ENCODE results near the gene CHRNA7. TPM values are rescaled to one million over a fixed set of nuclear protein-coding genes. Genes with fewer than 3 reads are reported as not detected.

The CHRNA7 gene
- total and polyA plus RNA-seq, 8 donors = 0.76 to 9.2 (median 4.0) TPM

DNA sequence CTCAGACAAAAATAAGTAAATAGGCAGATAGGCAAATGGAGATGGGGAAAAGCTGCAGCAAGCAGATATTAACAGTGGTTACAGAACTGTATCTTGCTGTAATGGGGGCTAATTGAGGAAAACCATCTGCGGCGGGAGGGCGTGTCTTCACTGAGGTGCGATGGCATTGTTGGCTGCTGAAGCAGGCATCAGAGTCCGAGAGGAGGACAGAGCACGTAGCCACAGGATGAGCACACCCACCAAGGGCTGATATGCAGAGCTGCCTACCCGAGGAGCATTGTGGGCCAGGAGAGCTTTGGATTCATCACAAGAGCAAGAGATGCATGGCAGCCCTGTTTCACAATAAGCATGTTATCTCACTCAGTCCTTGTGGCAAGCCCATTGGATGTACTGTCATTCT, 30.4 kb downstream of the CHRNA7 start:
- no peak overlapping the region for H3K4me3 ChIP-seq
- ATAC-seq (no peak), FAIRE-seq (no peak), DNase-seq (no peak)
- H3K36me3 ChIP-seq = no peaks in the 10 kb centered on the region
- H3K4me1 ChIP-seq = no peaks in the 10 kb centered on the region
- intact Hi-C loops (cut with DNase I) = no loop called here
- WGBS, 2 donors = 93 to 96% methylated on average over 7 of the region's 7 CpGs
- H3K27ac ChIP-seq = no peak overlapping the region
- TF ChIP-seq, protein P1, sequence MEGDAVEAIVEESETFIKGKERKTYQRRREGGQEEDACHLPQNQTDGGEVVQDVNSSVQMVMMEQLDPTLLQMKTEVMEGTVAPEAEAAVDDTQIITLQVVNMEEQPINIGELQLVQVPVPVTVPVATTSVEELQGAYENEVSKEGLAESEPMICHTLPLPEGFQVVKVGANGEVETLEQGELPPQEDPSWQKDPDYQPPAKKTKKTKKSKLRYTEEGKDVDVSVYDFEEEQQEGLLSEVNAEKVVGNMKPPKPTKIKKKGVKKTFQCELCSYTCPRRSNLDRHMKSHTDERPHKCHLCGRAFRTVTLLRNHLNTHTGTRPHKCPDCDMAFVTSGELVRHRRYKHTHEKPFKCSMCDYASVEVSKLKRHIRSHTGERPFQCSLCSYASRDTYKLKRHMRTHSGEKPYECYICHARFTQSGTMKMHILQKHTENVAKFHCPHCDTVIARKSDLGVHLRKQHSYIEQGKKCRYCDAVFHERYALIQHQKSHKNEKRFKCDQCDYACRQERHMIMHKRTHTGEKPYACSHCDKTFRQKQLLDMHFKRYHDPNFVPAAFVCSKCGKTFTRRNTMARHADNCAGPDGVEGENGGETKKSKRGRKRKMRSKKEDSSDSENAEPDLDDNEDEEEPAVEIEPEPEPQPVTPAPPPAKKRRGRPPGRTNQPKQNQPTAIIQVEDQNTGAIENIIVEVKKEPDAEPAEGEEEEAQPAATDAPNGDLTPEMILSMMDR (IDR thresholded peaks at IDR 0.05) = no peak
- H3K9me3 ChIP-seq = no peaks in the 10 kb centered on the region
- H3K27me3 ChIP-seq = no peaks in the 10 kb centered on the region

DNA sequence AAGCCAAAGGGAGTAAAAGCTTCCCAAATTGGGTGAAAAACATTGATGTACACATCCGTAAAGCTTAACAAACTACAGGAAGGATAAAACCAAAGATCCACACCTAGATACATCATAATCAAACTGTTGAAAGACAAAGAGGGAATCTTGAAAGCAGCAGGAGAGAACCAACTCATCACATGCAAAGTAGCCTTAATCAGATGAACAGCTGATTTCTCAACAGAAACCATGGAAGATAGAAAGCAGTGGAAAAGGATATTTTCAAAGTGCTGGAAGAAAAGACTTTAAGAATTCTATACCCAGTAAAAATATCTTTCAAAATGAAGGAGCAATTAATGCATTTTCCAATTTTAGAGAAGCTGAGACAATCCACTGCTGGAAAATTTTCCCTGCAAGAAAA, 36.8 kb downstream of the CHRNA7 start:
- TF ChIP-seq, protein P1 (IDR thresholded peaks at IDR 0.05) = no peak
- intact Hi-C loops (cut with DNase I) = no loop called here
- Histone ChIP-seq H3K27ac (no peak overlapping the region), H3K9me3 (no peaks in the 10 kb centered on the region), H3K27me3 (no peaks in the 10 kb centered on the region), H3K4me3 (no peak overlapping the region), H3K4me1 (no peaks in the 10 kb centered on the region), H3K36me3 (no peaks in the 10 kb centered on the region)
- DNase-seq (no peak), FAIRE-seq (no peak), ATAC-seq (no peak)
- 97 to 100% methylated on average over 1 of the region's 1 CpG for WGBS, 2 donors

DNA sequence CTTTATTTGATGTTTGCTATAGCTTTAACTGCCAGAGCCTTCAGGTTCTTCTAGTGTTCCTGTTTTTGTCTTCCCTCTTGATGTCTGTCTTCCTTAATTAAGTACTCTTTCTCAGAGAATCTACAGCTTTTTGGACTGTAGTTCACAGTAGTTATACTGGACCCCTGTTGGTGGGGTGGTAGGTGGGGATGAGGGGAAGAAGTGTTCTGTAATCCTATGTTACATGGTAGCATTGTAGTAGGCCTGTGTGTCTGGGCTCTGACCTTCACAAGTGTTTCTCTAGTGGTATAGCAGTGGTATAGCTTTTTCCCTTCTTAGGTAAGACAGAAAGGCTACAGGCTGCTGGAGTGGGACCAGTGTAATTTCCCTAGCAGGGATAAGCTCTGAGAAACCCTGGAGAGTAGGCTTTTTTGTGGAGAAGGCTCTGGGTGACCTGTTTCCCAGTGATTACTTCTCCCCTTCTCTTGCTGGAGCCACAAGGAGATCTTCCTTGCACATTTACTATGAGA, 59.6 kb downstream of the CHRNA7 start:
- TF ChIP-seq, protein P1 (IDR thresholded peaks at IDR 0.05) = no peak
- no peaks in the 10 kb centered on the region for H3K36me3 ChIP-seq
- intact Hi-C loops (cut with DNase I) = no loop called here
- ATAC-seq (no peak), DNase-seq (no peak), FAIRE-seq (no peak)
- no peaks in the 10 kb centered on the region for H3K27me3 ChIP-seq
- no peak overlapping the region for H3K27ac ChIP-seq
- H3K4me1 ChIP-seq = no peaks in the 10 kb centered on the region
- no peak overlapping the region for H3K4me3 ChIP-seq
- no peaks in the 10 kb centered on the region for H3K9me3 ChIP-seq

DNA sequence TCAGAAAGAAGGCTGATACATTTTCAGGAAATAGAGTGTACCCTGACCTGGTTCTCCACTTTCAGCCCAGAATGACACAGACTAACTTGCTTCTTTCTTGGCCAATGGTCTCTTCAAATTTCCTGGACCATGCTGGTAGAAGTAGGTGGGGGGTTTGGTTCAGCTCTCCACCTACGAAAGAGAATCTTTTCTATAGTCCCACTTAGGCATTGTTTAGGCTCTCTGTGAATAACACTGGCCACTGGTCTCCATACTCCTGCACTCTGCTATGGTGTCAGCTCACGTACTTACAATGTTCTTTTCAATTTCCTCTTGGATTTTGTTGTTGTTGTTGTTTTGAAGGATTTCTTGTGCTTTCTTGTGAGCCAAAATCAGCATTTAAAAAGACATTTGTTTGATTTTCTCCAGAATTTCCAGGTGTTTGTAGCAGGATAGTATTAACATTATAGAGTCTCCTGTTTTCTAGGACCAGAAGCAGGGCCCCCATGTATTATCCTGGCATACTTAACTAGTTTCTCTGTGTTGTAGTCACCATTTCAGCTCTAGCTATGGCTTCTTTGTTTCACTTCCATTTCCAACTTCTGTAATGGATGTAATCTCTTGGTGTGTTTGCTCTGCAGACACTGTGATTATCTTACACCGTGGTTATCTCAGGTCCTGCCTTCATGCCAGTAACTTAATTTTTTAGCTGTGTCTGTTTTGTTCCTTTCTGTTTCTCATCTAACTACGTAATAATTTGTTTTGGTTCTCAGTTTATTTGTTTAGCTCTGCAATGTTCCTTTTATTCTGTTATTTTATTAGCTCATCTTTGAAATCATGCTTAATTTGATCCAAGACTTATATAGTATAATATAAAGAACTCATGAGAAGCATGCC, 61.4 kb downstream of the CHRNA7 start:
- Histone ChIP-seq H3K27ac (no peak overlapping the region), H3K4me3 (no peak overlapping the region), H3K4me1 (no peaks in the 10 kb centered on the region), H3K27me3 (no peaks in the 10 kb centered on the region), H3K36me3 (no peaks in the 10 kb centered on the region), H3K9me3 (no peaks in the 10 kb centered on the region)
- TF ChIP-seq, protein P1 (IDR thresholded peaks at IDR 0.05) = no peak
- DNase-seq (no peak), ATAC-seq (no peak), FAIRE-seq (no peak)
- WGBS, 2 donors = 54 to 61% methylated on average over 4 of the region's 4 CpGs
- intact Hi-C loops (cut with DNase I) = no loop called here

DNA sequence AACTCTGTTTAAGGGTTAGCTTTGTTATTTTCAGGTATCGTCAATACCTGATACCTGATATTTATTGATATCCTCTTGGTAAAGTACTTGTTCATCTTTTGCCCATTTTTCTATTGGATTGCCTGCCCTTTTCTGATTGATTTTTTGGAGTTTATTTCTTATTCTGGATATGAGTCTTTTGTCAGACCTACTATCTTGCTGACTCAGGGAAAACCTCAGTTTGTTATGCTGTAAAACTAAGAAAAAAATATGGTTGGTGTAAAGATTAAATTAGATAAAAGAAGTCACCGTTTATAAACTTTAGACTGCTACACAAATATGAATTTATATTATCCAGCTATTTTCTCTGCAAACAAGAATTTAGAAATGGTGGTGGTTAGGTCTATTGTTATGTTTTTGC, 65.9 kb downstream of the CHRNA7 start:
- Histone ChIP-seq H3K4me1 (peaks cover 0 to 3% (median 0%) of the 10 kb centered on the region in 3 donors), H3K4me3 (no peak overlapping the region), H3K27me3 (no peaks in the 10 kb centered on the region), H3K36me3 (no peaks in the 10 kb centered on the region), H3K27ac (no peak overlapping the region), H3K9me3 (no peaks in the 10 kb centered on the region)
- FAIRE-seq = no peak
- 76 to 80% methylated on average over 2 of the region's 2 CpGs for WGBS, 2 donors
- no peak for ATAC-seq
- TF ChIP-seq, protein P1 (IDR thresholded peaks at IDR 0.05) = no peak
- no peak for DNase-seq
- intact Hi-C loops (cut with DNase I) = no loop called here
